ENCODE data around the gene MYH4.

DNA sequence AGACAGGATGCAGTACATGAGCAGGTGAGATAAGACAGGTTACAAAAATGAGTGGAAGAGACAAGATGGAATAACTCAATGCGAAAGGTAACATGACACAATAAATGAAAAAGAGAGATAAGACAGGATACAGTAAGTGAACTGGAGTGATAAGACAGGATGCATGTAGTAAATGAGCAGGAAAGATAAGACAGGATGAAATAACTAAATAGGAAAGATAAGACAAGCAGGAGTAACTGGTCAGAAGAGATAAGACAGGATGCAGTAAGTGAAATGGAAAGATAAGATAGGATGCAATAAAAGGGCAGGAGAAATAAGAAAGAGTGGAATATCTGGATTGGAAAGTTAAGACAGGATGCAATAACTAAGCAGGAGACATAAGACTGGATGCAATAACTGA is 8.3 kb upstream of the MYH4 start:
- no peak for TF ChIP-seq EZH2 (IDR thresholded peaks at IDR 0.05; ENCODE audit: borderline replicate concordance, insufficient read depth, low read length, poor library complexity, severe bottlenecking)
- TF ChIP-seq, protein P1, sequence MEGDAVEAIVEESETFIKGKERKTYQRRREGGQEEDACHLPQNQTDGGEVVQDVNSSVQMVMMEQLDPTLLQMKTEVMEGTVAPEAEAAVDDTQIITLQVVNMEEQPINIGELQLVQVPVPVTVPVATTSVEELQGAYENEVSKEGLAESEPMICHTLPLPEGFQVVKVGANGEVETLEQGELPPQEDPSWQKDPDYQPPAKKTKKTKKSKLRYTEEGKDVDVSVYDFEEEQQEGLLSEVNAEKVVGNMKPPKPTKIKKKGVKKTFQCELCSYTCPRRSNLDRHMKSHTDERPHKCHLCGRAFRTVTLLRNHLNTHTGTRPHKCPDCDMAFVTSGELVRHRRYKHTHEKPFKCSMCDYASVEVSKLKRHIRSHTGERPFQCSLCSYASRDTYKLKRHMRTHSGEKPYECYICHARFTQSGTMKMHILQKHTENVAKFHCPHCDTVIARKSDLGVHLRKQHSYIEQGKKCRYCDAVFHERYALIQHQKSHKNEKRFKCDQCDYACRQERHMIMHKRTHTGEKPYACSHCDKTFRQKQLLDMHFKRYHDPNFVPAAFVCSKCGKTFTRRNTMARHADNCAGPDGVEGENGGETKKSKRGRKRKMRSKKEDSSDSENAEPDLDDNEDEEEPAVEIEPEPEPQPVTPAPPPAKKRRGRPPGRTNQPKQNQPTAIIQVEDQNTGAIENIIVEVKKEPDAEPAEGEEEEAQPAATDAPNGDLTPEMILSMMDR (IDR thresholded peaks at IDR 0.05; ENCODE audit: poor library complexity, severe bottlenecking): no peak
- TF ChIP-seq POLR2AphosphoS5 (IDR thresholded peaks at IDR 0.05): no peak
- TF ChIP-seq, protein P2, sequence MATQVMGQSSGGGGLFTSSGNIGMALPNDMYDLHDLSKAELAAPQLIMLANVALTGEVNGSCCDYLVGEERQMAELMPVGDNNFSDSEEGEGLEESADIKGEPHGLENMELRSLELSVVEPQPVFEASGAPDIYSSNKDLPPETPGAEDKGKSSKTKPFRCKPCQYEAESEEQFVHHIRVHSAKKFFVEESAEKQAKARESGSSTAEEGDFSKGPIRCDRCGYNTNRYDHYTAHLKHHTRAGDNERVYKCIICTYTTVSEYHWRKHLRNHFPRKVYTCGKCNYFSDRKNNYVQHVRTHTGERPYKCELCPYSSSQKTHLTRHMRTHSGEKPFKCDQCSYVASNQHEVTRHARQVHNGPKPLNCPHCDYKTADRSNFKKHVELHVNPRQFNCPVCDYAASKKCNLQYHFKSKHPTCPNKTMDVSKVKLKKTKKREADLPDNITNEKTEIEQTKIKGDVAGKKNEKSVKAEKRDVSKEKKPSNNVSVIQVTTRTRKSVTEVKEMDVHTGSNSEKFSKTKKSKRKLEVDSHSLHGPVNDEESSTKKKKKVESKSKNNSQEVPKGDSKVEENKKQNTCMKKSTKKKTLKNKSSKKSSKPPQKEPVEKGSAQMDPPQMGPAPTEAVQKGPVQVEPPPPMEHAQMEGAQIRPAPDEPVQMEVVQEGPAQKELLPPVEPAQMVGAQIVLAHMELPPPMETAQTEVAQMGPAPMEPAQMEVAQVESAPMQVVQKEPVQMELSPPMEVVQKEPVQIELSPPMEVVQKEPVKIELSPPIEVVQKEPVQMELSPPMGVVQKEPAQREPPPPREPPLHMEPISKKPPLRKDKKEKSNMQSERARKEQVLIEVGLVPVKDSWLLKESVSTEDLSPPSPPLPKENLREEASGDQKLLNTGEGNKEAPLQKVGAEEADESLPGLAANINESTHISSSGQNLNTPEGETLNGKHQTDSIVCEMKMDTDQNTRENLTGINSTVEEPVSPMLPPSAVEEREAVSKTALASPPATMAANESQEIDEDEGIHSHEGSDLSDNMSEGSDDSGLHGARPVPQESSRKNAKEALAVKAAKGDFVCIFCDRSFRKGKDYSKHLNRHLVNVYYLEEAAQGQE (IDR thresholded peaks at IDR 0.05; ENCODE audit: borderline replicate concordance): no peak
- no peak for TF ChIP-seq TAF1 (IDR thresholded peaks at IDR 0.05; ENCODE audit: low read depth)
- no peak for TF ChIP-seq SMC3 (conservative IDR thresholded peaks at IDR 0.05; ENCODE audit: poor library complexity)
- no peak for TF ChIP-seq EP300 (conservative IDR thresholded peaks at IDR 0.05; ENCODE audit: poor library complexity, severe bottlenecking)
- TF ChIP-seq MXI1 (conservative IDR thresholded peaks at IDR 0.05; ENCODE audit: poor library complexity, severe bottlenecking): no peak
